Muscle layer of colon (tissue), 2 donors: Measurements from ENCODE around the gene DNASE1L1.
"Not testable (repeated sequence)": the region's sequence is repeated elsewhere in the genome, so short reads cannot be mapped to it uniquely, and the experiment has no call there.

Experiments used
- H3K27ac ChIP-seq: one replicate; pipeline ENCODE4 v1.7.0; 2013; ENCODE audit warnings: low read depth, mild to moderate bottlenecking, low read length, moderate library complexity
- H3K27me3 ChIP-seq, 2 donors: one replicate each; pipeline ENCODE4 v1.7.0; 2013; ENCODE audit warnings: low read length in 2 of 2, mild to moderate bottlenecking in 2 of 2; ENCODE audit not compliant: insufficient read depth in 2 of 2, control insufficient read depth in 1 of 2
- H3K36me3 ChIP-seq: one replicate; pipeline ENCODE4 v1.7.0; 2013; ENCODE audit warnings: mild to moderate bottlenecking, low read length; ENCODE audit not compliant: insufficient read depth
- H3K4me1 ChIP-seq: one replicate; pipeline ENCODE4 v1.7.0; 2013; ENCODE audit warnings: mild to moderate bottlenecking, low read length; ENCODE audit not compliant: insufficient read depth
- H3K4me3 ChIP-seq, 2 donors: one replicate each; pipeline ENCODE4 v1.7.0; 2013; ENCODE audit warnings: low read length in 2 of 2, low read depth in 1 of 2, mild to moderate bottlenecking in 1 of 2, moderate library complexity in 1 of 2
- H3K9ac ChIP-seq: one replicate; pipeline ENCODE4 v1.7.0; 2013; ENCODE audit warnings: low read length
- H3K9me3 ChIP-seq: one replicate; pipeline ENCODE4 v1.7.0; 2013; ENCODE audit warnings: mild to moderate bottlenecking, low read length
- donor health status: abdominal sarcoma.
- donor health status: Adenocarcinoma of cecum.

DNASE1L1 gene

DNA sequence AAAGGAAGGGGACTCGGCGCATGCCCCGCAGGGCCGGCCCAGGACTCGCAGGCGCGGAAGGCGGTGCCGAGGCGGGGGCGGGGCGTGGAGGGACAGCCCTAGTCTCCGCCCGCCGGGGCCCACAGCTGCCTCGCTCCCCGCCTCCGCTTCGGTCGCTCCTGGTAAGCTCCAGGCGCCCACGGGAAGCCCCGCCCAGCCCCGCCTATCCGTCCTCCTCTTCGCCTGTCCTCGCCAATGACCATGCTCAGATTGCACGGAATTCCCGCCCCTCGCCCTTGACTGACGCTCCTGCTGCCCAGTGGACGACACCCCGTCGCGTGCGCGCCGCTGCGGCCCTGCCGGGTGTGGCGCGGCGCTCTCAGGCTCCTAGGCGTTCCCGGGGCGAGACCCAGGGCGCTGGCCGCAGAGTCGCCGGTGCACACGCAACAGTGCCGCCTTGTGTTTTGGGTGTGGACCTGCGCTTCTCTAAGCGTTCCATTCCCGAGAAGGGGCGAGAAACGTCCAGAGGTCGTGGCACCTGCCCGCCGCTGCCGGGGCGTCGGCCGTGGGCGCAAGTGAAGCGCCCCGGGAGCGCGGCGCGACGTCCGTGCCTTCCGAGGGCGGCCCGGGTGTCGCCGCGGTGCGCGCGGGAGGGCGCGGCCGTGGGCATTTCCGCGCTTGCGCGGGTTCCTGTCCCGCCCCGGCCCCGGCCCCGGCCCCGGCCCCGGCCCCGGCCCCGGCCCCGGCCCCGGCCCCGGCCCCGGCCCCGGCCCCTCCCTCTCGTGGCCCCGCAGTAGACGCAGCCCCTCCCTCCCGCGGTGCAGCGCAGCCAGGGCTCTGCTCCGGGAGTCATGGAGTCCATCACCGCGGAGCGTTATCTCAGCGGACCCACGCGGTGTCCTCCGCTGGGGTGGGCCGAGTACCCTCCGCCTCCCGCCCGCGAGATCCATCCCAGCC, 19.0 kb downstream of the DNASE1L1 start:
- H3K4me1 ChIP-seq, H3K4me3 ChIP-seq, H3K27ac ChIP-seq, H3K9ac ChIP-seq, H3K36me3 ChIP-seq, H3K9me3 ChIP-seq, H3K27me3 ChIP-seq: not testable (repeated sequence)

DNA sequence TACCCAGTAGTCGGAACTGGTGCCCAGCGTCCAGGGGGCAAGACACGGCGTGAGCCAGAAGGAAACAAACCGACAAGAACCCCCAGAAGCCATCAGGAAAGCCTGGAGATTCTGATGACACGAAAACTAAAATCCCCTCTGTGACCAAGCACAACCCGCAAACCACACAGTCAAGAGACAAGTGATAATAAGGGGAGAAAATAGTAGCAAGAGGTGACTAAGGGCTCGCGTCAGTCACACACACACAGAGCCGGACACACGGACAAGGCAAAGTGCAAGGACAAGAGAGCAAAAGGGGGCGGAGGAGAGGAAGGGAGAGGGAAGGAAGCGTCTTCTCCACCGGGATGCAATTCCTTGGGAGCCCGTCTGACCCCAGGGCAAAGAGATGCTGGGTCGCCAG, 20.4 kb downstream of the DNASE1L1 start:
- H3K36me3 ChIP-seq, H3K27ac ChIP-seq, H3K9me3 ChIP-seq: not testable (repeated sequence)

DNA sequence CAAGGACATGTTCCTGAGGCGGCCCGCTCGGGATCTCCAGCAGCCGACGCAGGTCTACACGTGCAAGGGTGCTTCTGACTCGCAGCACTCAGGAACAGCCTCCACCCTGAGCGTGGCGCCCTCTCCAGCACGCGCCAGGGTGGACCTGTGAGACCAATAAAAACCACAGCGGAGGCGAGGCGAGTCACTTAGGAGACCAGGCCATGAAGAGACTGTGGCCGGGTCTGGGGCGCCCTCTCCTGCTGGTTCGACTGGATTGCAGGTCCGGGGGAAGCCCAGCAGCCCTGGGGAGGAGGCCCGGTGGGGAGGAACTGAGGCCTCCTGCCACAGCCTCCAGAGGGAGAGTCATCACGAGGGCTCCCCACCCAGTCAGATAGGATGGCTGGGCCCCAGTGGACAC, 21.0 kb downstream of the DNASE1L1 start:
- not testable (repeated sequence) for H3K9me3 ChIP-seq, H3K27me3 ChIP-seq
- peaks cover 12% of the 10 kb centered on the region for H3K4me1 ChIP-seq

More for the DNA sequence above, 20.4 kb downstream of the DNASE1L1 start:
- not testable (repeated sequence) for H3K4me3 ChIP-seq, H3K27me3 ChIP-seq, H3K9ac ChIP-seq, H3K4me1 ChIP-seq

DNA sequence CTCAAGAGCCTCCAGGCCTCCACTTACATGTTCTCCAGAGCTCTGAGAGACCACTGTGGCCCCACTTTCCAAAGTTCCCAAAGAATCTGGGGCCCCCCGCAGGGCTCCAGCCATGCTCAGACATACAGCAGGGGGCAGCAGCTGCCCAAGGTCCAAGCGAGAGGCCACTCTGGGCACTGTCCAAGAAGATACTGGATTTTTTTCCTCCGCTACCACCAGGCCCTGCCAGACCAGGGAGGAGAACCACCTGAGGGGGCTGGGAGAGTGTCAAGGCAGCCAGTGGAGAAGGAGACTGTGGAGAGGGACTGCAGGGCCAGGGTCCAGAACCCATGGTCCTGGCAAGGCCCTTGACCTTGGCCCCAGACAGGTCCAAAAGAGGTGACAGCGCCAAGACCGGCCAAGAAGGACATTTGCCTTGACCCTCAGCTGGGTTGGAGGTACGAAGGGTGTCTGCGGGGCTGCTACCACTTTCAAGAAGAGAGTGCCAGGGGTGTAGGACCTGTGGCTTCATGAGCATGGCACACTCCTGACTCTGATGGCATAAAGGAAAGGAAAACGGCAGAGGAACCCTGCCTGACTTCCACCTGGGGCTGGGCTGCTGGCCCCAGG, 24.7 kb downstream of the DNASE1L1 start:
- H3K27me3 ChIP-seq, result peaks cover 0 to 5% of the 10 kb centered on the region in 2 donors
- no peaks in the 10 kb centered on the region for H3K9me3 ChIP-seq
- H3K4me1 ChIP-seq, result peaks cover 19% of the 10 kb centered on the region
- H3K27ac ChIP-seq, result no peak overlapping the region
- H3K4me3 ChIP-seq, result no peak overlapping the region
- H3K36me3 ChIP-seq, result no peaks in the 10 kb centered on the region
- no peak overlapping the region for H3K9ac ChIP-seq

More for the DNA sequence above, 21.0 kb downstream of the DNASE1L1 start:
- not testable (repeated sequence) for H3K27ac ChIP-seq, H3K9ac ChIP-seq, H3K4me3 ChIP-seq, H3K36me3 ChIP-seq

GRCh38 chrX:154383359-154384283, 25.4 kb downstream of the DNASE1L1 start:
- H3K27me3 ChIP-seq, result peaks cover 0 to 5% of the 10 kb centered on the region in 2 donors
- H3K4me3 ChIP-seq, result no peak overlapping the region
- peaks cover 19% of the 10 kb centered on the region for H3K4me1 ChIP-seq
- no peak overlapping the region for H3K9ac ChIP-seq
- H3K27ac ChIP-seq, result no peak overlapping the region
- H3K9me3 ChIP-seq, result no peaks in the 10 kb centered on the region
- no peaks in the 10 kb centered on the region for H3K36me3 ChIP-seq

DNA sequence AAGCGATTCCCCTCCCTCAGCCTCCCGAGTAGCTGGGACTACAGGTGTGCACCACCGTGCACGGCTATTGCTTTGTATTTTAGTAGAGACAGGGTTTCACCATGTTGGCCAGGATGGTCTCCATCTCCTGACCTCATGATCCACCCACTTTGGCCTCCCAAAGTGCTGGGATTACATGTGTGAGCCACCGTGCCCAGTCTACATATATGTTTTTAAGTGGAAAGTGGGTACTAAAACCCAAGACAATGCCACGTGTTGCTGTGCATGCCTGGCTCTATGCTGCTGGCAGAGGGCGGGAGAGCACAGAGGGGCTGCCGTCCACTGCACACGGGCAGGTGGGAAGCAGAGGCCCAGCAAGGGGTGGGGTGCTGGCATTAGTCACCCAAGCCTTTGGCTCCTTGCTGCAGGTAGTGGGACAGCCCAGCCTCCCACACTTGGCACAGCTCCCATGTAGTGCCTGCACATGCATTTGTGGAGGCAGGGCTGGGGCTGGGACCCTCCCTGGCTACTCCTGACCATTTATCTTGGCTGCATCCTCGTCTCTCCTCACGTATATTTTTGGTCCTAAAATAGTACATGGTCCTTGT, 26.5 kb downstream of the DNASE1L1 start:
- Histone ChIP-seq H3K36me3 (no peaks in the 10 kb centered on the region), H3K27me3 (peaks cover 0 to 5% of the 10 kb centered on the region in 2 donors), H3K9me3 (no peaks in the 10 kb centered on the region), H3K27ac (no peak overlapping the region), H3K4me3 (no peak overlapping the region), H3K9ac (no peak overlapping the region), H3K4me1 (peaks cover 19% of the 10 kb centered on the region)

DNA sequence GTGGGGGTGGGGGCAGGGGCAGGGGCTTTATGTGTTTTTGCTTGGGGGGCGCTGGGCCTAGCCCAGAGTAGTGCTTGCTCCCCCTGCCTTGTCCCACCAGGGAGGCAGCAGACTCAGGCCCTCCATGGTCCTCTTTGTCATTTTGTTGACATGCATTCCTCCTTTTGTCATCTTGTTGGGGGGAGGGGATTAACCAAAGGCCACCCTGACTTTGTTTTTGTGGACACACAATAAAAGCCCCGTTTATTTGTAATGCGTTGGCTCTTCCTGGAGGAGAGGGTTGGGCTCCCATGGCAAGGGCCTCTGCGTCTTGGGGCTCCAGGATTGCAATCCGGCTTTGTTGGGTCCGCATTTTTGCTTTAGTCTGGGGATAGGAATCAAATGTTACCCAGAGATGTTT, 27.8 kb downstream of the DNASE1L1 start:
- no peaks in the 10 kb centered on the region for H3K9me3 ChIP-seq
- peaks cover 23% of the 10 kb centered on the region for H3K4me1 ChIP-seq
- H3K27ac ChIP-seq, result no peak overlapping the region
- peaks cover 0 to 5% of the 10 kb centered on the region in 2 donors for H3K27me3 ChIP-seq
- H3K36me3 ChIP-seq, result no peaks in the 10 kb centered on the region
- no peak overlapping the region for H3K4me3 ChIP-seq
- no peak overlapping the region for H3K9ac ChIP-seq

DNA sequence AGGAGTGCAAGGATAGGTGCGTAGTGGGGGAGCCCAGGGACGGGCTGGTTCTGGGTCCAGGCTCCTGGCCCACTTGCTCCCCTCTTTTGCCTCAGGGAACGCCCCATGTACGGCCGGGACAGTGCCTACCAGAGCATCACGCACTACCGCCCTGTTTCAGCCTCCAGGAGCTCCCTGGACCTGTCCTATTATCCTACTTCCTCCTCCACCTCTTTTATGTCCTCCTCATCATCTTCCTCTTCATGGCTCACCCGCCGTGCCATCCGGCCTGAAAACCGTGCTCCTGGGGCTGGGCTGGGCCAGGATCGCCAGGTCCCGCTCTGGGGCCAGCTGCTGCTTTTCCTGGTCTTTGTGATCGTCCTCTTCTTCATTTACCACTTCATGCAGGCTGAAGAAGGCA, 28.3 kb downstream of the DNASE1L1 start:
- Histone ChIP-seq H3K9ac (peak overlapping the region; percentile 88), H3K27ac (peak overlapping the region; percentile 71), H3K4me3 (peak overlapping the region in 1 of 2 donors; percentile 75)

GRCh38 chrX:154380153-154380552, 28.9 kb downstream of the DNASE1L1 start:
- Histone ChIP-seq H3K9me3 (no peaks in the 10 kb centered on the region), H3K27ac (peak overlapping the region; percentile 71), H3K36me3 (no peaks in the 10 kb centered on the region), H3K4me1 (peaks cover 25% of the 10 kb centered on the region), H3K27me3 (peaks cover 0 to 5% of the 10 kb centered on the region in 2 donors), H3K4me3 (peak overlapping the region; percentile 60 to 75), H3K9ac (peak overlapping the region; percentile 88)

More for the DNA sequence above, 28.3 kb downstream of the DNASE1L1 start:
- H3K9me3 ChIP-seq, result no peaks in the 10 kb centered on the region
- H3K4me1 ChIP-seq, result peaks cover 25% of the 10 kb centered on the region
- H3K36me3 ChIP-seq, result no peaks in the 10 kb centered on the region
- peaks cover 0 to 5% of the 10 kb centered on the region in 2 donors for H3K27me3 ChIP-seq

GRCh38 chrX:154379569-154379951, 29.5 kb downstream of the DNASE1L1 start:
- Histone ChIP-seq H3K4me1 (peaks cover 24% of the 10 kb centered on the region), H3K27me3 (peaks cover 0 to 5% of the 10 kb centered on the region in 2 donors), H3K27ac (peak overlapping the region; percentile 71), H3K36me3 (no peaks in the 10 kb centered on the region), H3K4me3 (peak overlapping the region; percentile 60 to 75), H3K9me3 (no peaks in the 10 kb centered on the region), H3K9ac (peak overlapping the region; percentile 88)
